ENCODE data around the gene FAM13A.

GRCh38 chr4:88865466-88865865 lies 191.5 kb downstream of the FAM13A start:
- TF ChIP-seq CTCF (IDR thresholded peaks at IDR 0.05; ENCODE audit: low read depth, low read length, poor library complexity, severe bottlenecking), result no peak
- TF ChIP-seq EZH2phosphoT487 (IDR thresholded peaks at IDR 0.05; ENCODE audit: borderline replicate concordance, low read length), result no peak

Data from DOHH2 (cell line).